Measurements from ENCODE around the gene RPS6KC1. TPM values are rescaled to one million over a fixed set of nuclear protein-coding genes. Genes with fewer than 3 reads are reported as not detected.

Gene RPS6KC1
- total and polyA plus RNA-seq, 2 of the 4 experiments (the other 2 are of a cell fraction), result 7.9 to 23.7 TPM

- no peak overlapping the region for H3K27ac ChIP-seq (ENCODE audit: insufficient read depth, low read length)
- CTCF ChIA-PET, result interaction anchor here (1.3 kb wide), 1 partner anchor 12 kb away, joined by 3 read pairs; no protein-coding TSS in a partner anchor
Observed at GRCh38 chr1:213120961-213121360, 69.9 kb downstream of the RPS6KC1 start.

More at GRCh38 chr1:213120961-213121360, 69.9 kb downstream of the RPS6KC1 start:
- dilution Hi-C loops (cut with HindIII; ENCODE audit: low sequenced_read_pairs, unreplicated experiment), result no loop called here
- H4K91ac ChIP-seq (ENCODE audit: insufficient read depth, low read depth, low read length), result no peak overlapping the region
- no peak overlapping the region for H2BK15ac ChIP-seq (ENCODE audit: low read depth, low read length)
- H3K36me3 ChIP-seq (ENCODE audit: control insufficient read depth, insufficient read depth, low read length), result peaks cover 1% of the 10 kb centered on the region; the same call in 1 of the 2 replicates
- H2BK120ac ChIP-seq (ENCODE audit: low read depth, low read length), result no peak overlapping the region
- intact Hi-C loops (cut with micrococcal nuclease), result loop anchor here (5.0 to 10.0 kb wide), 2 partner anchors 124 to 1206 kb away; no protein-coding TSS in a partner anchor
- POLR2A ChIA-PET (ENCODE audit: unreplicated experiment), result no interaction called here
- in situ Hi-C loops (cut with MboI; ENCODE audit: low sequenced_read_pairs), result loop anchor here (10.0 kb wide), 1 partner anchor 1004 kb away; no protein-coding TSS in a partner anchor
- H4K20me1 ChIP-seq (ENCODE audit: insufficient read depth, low read length), result no peaks in the 10 kb centered on the region; the same call in 1 of the 2 replicates
- H2BK20ac ChIP-seq (ENCODE audit: low read depth, low read length), result no peak overlapping the region
- peaks cover 19 to 24% of the 10 kb centered on the region in 2 experiments for H3K79me1 ChIP-seq (ENCODE audit: low read depth in 1 of 2, low read length in 2 of 2)
- H2AK5ac ChIP-seq (ENCODE audit: low read depth, low read length), result no peak overlapping the region
- H3K4me3 ChIP-seq (ENCODE audit: insufficient read depth, low read depth, low read length), result no peak overlapping the region
- no peaks in the 10 kb centered on the region for H3K9me3 ChIP-seq (ENCODE audit: control insufficient read depth, insufficient read depth, low read length)
- no peak overlapping the region for H2AK9ac ChIP-seq (replicated peaks; ENCODE audit: low read depth, low read length, poor library complexity)
- WGBS, 2 experiments (ENCODE audit: extremely low coverage in 2 of 2, insufficient read length in 1 of 2), result no CpG with 5 or more reads among the region's 4 CpGs
- BruUV-seq (replicated peaks), result no TSS peak
- no peak overlapping the region for H4K5ac ChIP-seq (ENCODE audit: low read depth, low read length)
- H3K4ac ChIP-seq (ENCODE audit: low read depth, low read length), result no peak overlapping the region
- no peak overlapping the region for H3K18ac ChIP-seq (ENCODE audit: low read depth, low read length)
- H2BK5ac ChIP-seq (ENCODE audit: low read depth, low read length, poor library complexity, severe bottlenecking), result no peak overlapping the region
- no peak overlapping the region for H3K4me2 ChIP-seq (ENCODE audit: low read depth, low read length)
- H3K23ac ChIP-seq (ENCODE audit: low read depth, low read length), result no peak overlapping the region
- no peak for ATAC-seq (ENCODE audit: low read depth)
- H3K27me3 ChIP-seq (ENCODE audit: control insufficient read depth, insufficient read depth, low read length), result no peaks in the 10 kb centered on the region
- no peaks in the 10 kb centered on the region for H3K9me1 ChIP-seq (ENCODE audit: insufficient read depth, low read length)
- no peak overlapping the region for H4K8ac ChIP-seq (ENCODE audit: low read depth in 2 of 2, low read length in 2 of 2)
- H3K14ac ChIP-seq (replicated peaks; ENCODE audit: low read depth, low read length), result no peak overlapping the region
- no peak overlapping the region for H2AFZ ChIP-seq (replicated peaks; ENCODE audit: low read length, poor library complexity)
- TF ChIP-seq, protein P1, sequence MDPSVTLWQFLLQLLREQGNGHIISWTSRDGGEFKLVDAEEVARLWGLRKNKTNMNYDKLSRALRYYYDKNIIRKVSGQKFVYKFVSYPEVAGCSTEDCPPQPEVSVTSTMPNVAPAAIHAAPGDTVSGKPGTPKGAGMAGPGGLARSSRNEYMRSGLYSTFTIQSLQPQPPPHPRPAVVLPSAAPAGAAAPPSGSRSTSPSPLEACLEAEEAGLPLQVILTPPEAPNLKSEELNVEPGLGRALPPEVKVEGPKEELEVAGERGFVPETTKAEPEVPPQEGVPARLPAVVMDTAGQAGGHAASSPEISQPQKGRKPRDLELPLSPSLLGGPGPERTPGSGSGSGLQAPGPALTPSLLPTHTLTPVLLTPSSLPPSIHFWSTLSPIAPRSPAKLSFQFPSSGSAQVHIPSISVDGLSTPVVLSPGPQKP (IDR thresholded peaks at IDR 0.05; ENCODE audit: borderline replicate concordance, low read depth, low read length), result no peak
- TF ChIP-seq MXI1 (IDR thresholded peaks at IDR 0.05; ENCODE audit: borderline replicate concordance, low read depth, low read length) (no peak), BHLHE40 (IDR thresholded peaks at IDR 0.05; ENCODE audit: low read depth, low read length) (no peak), RCOR1 (IDR thresholded peaks at IDR 0.05; ENCODE audit: insufficient replicate concordance, low read length) (no peak), RFX5 (IDR thresholded peaks at IDR 0.05; ENCODE audit: low read depth, low read length) (no peak), FOS (IDR thresholded peaks at IDR 0.05; ENCODE audit: low read depth, low read length) (no peak), RAD21 (IDR thresholded peaks at IDR 0.05; ENCODE audit: low read length) (no peak), SMC3 (IDR thresholded peaks at IDR 0.05; ENCODE audit: low read depth, low read length) (no peak), MAFK (IDR thresholded peaks at IDR 0.05; ENCODE audit: low read depth, low read length) (no peak)
- TF ChIP-seq, protein P2, sequence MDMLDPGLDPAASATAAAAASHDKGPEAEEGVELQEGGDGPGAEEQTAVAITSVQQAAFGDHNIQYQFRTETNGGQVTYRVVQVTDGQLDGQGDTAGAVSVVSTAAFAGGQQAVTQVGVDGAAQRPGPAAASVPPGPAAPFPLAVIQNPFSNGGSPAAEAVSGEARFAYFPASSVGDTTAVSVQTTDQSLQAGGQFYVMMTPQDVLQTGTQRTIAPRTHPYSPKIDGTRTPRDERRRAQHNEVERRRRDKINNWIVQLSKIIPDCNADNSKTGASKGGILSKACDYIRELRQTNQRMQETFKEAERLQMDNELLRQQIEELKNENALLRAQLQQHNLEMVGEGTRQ (IDR thresholded peaks at IDR 0.05; ENCODE audit: low read depth, low read length), result no peak
- no peak for DNase-seq
- no peak overlapping the region for H3K56ac ChIP-seq (ENCODE audit: extremely low read depth, insufficient read depth, low read length)
- peaks cover 10% of the 10 kb centered on the region for H3K4me1 ChIP-seq (ENCODE audit: control insufficient read depth, insufficient read depth, low read length)
- no peak overlapping the region for H3K9ac ChIP-seq (ENCODE audit: low read depth, low read length)
